HG03039 (cell line): ENCODE results near the gene ARNT2.

Experiments used
- ATAC-seq: cut with Tn5 transposase; IDR thresholded peaks from one replicate; pipeline ENCODE4 v1.9.1; 2021; ENCODE audit warnings: mild to moderate bottlenecking, moderate library complexity; ENCODE audit not compliant: unreplicated experiment

ARNT2 gene

DNA sequence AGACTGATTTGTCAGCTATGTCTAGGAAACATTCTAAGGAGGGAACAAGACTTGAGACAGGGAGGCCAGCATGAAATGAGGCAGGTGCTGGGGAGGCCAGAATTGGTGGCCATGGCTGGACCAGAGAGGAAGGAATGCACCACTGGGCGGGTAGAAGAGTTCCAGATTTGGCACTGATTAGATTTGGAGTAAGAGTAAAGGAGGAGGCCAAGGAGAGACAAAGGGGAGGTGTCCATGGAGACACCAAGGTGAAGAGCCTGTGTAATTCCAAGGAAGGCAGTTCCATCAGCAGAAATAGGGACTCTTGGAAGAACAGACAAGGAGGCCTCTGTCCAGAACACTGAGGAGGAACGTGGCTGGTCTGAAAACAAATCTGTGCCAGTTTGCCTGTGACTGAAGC is 1.8 kb downstream of the ARNT2 start:
- no peak for ATAC-seq

DNA sequence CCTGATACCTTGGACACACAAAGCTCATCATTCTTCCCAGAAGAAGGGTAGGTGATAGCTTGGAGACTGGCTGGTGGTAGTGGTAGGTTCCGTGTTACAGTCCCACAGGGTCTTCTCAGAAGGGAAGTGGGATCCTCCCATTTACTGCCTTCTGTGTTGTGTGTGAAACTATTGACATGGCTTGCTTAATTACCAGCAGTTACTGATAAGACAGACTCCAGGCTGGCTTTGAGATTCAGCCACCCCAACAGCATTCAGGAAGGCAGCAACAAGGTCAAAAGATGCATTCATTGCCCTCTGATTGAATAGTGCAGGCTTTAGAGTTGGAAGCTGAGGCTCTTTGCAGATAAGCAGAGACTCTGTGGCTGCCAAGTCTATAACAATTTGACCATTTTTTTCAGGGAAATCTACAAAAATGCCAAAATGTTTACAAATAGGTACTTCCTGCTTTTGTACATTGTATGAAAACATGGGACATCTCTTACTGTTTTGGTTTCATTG is 7.7 kb downstream of the ARNT2 start:
- ATAC-seq = no peak

DNA sequence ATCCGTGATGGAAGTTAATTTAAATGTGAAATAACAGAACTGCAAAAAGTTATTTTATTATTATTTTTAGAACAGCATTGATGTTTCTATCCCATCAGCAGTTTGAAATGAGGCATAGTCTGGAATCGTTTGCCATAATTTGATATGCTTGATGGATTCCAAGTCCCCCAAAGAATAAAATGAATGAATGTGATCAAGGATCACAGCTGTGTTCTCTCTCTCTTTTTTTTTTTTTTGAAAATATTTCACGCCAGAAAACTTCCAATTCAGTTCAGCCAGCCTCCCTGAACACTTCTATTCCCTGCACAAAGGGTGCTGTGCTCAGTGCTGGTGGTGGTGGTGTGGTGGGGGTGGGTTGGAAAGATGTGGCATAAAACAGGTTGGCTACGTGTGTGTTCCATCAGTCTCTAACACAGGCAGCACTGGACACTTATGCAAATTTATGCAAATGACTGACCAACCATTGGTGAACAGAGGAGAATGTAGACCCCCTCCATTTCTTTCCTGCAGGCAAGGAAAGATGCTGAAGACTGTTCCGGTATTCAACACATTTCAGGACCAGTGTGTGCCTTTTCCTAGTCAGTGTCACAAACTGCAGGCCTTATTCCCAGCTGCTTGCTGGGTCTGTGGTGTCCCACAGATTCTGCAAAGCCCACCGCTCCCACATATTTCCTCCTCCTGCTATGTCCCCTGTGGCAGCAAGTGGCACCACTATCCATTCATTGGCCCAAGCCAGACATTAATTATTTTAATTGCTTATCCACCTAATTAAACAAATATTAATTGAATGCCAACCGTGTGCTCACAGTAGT is 10.6 kb downstream of the ARNT2 start:
- ATAC-seq = no peak

DNA sequence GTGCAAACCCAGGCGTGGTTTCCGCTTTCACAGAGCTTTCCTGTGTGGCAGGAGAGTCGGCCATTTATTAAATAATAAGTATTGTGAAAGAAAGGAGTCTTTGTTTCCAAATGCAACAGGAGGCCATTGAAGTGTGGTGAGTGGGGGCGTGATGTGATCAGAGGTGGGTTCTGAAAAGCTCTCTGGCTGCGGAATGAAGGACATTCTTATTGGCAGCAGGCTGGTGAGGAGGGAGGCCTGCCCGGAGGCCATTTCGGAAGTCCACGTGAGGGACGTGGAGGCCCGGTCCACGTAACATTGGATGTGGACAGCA is 11.1 kb downstream of the ARNT2 start:
- no peak for ATAC-seq

DNA sequence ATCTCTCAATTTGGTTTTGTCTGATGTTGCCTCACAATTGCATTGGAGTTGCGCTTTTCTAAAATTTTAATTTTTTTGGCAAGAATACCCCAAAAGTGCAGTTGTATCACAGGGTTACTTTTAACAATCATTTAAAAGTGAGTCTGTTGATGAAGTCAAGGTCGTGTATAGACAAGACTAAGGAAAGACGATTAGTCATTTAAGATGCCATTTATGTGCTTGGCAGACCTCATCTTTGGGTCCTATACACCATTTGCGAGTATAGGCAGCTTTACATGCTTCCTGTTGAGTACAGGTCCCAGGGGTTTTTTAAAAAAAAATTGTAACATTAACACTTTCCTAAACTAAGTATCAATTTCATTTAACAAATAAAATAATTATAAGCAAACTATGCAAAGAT is 12.5 kb downstream of the ARNT2 start:
- no peak for ATAC-seq

DNA sequence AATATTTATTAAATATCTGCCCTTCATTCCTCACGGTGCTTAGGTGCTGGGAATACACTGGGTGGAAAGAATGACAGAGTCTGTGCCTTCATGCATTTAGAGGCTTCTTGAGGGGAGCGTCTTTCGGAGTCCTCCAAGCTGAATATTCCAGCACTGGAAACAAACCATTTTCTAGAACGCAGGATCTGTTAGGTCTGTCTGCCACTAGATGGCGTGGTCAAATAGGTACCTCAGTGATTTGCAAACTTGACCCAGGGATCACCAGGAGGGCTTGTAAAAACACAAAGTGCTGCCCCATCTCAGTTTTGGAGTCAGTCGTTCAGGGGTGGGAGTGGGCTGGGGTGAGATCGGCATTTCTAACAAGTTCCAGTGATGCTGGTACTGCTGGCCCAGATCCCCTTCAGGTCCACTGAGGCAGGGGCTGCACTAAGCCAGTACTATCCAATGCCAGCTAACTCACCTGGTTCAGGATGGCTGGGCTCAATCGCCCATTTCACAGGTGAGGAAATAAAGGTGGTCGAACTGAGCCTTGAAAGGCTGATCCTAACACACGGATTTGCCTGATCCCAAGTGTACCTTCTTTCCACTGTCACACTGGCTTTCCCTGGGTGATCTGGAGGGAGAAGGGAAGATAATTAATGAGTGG is 14.8 kb downstream of the ARNT2 start:
- no peak for ATAC-seq

DNA sequence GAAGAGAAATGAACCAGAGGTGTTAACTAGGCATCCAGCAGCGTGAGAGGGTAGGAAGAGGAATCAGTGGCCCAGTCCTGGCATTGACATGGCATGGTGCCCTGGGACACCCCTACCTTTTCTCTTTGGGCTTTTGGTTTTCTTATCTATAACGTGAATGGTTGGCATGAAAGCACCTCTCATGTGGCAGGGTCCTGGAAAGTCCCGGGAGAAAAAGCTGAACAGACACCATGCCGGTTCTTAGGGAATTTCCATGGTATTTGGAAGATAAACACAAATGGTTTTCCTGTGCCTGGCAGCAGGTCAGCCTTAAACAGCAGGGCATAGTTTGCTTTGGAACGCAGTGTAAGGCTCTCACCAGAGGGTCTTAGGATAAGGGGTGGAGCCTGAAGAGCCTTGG is 15.4 kb downstream of the ARNT2 start:
- ATAC-seq = no peak

DNA sequence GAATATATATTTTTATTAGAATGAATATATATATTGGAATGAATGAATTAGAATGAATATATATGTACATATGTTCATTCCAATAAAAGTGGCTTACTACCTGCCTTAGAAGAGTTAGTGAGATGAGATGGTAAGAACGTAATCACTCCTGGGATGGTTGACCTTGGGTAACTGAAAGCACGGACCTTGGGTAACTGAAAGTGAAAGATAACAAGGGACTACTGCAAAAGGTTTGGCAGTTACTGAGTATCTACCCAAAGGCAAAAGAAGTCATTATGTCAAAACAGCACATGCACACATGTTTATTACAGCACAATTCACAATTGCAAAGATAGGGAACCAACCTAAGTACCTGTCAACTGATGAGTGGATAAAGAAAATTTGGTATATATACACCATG is 16.5 kb downstream of the ARNT2 start:
- no peak for ATAC-seq

DNA sequence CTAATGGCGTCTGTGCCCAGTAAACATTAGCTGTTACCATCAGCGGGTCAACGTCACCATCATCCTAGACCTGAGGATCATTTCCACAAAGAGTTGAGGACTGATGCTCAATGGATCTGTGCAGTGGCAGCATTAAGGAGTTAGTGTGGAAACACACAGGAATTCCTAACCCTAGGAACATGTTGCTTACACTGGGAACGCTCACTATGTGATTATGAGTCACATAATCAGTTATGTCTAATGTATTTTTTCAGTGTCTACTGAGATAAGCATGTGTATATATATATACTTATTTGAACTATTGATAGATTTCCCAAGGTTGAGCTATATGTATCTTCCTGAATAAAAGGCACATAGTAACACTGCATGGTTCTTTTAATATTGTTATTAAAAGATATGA is 19.0 kb downstream of the ARNT2 start:
- no peak for ATAC-seq

DNA sequence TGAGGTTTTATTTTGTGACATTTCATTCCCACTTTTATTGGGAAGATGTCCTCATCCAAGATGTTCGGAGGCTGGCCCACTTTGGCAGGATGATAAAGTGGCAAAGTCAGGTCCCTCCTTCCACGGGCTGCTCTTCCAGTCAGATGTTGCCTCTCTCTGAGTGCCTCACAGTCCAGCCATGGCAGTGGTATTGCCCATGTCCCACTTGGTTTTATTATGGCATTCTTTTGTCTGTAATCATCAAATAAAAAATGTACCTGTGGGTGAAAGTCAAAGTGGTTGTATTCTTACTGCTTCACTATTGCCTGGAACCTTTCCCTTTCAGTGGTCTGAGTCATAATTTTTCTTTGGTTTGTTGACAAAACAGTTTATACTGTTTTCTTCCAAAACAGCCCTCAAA is 20.2 kb downstream of the ARNT2 start:
- ATAC-seq = no peak

DNA sequence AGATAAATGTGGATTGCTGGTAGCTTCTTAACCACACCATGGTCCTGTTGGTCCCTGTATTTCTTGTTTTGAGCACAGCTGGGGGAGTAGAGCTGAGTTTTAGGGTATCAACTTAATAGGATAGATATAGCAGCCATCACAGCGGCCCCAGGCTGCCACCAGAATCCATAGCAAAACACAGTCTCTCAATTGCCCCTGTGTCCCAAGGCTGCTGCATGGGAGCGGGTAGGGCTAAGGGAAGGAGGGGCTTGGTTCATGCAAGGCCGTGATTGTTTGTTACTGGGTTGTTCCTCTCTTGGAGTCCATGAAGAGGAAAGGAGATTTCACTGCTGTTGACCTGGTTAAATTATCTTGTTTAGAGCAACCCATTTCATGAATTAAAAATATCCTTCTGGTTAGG is 22.1 kb downstream of the ARNT2 start:
- no peak for ATAC-seq

DNA sequence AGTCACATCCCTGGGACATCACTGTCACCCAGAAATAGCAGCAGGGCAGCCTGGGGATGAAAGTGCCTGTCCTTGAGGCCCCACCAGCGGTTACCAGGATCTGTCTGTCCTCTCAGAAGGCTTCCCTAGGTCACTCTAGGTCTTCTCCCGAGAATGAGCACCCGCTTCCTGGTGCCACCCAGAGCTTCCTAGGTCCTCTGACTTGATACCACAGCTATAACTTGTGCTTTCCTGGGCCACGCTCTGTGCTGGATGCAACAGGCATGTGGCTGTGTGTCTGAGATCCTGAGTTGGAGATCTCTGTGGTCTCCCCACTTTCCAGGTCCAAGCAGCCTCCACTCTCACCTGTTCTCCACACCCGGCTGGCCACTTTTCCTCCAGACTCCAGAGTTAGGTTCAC is 25.8 kb downstream of the ARNT2 start:
- no peak for ATAC-seq

DNA sequence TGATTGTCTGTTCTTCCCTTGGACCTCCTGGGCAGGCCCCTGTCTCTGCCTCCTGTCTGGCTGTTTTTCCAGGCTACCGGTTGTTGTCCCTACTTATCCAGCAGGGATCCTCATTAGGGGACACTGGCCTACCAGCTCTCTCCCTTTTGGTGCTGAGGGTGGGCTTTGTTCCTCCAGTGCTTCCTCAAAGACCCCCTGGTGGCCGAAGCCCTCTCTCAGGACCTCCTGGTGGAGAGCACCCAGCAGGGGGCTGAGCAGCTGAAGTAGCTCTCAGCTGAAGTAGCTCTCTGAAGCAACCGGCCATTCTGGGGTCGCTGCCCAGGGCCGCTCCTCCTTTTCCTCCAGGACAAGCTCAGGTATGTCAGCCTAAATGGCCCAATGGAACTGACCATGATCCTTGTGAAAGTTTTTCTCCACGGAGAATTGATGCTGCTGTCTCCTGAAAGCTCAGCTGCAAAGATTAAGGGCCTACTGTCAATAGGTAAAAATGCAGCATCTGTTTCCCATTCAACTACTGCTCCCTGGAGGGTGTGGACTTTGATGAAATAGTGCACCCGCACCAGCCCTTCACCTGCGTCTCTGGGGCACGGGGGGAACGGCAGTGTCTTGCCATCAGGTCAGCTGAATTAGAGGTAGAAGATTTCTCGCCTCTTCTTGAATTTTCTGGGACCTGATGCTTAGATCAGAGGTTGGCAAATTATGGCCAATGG is 27.6 kb downstream of the ARNT2 start:
- ATAC-seq = no peak

DNA sequence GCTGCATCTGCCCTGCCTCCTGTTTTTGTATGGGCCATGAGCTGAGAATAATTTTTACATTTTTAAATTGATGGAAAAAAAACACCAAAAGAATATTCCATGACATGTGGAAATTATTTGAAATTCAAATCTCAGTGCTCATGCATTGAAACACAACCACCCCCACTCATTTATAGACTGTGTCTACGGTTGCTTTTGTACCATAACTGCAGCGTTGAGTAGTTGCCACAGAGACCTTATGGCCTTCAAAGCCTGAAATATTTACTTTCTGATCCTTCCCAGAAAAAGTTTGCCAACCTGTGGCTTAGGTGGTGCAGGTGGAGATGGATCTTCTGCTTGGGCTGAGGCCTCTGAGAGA is 28.1 kb downstream of the ARNT2 start:
- ATAC-seq = no peak

DNA sequence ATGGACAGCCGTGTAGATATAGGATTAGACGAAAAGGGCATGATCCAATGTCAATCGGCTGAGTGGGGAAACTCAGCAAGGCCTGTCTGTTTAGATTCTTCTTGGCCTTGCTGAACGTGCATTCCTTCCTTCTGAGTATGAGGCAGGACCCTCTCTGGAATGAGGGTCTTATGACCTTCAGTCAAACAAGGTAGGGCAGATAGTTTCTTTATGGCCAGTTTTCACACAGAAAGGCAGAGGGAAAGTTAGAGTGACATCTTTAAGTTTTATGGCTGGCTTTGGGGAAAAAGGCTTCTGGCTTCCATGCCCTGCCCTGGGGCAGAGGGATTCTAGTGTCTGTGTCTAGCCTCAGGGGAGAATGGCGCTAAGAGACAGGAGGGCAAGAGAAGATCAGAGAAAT is 29.7 kb downstream of the ARNT2 start:
- ATAC-seq = no peak

DNA sequence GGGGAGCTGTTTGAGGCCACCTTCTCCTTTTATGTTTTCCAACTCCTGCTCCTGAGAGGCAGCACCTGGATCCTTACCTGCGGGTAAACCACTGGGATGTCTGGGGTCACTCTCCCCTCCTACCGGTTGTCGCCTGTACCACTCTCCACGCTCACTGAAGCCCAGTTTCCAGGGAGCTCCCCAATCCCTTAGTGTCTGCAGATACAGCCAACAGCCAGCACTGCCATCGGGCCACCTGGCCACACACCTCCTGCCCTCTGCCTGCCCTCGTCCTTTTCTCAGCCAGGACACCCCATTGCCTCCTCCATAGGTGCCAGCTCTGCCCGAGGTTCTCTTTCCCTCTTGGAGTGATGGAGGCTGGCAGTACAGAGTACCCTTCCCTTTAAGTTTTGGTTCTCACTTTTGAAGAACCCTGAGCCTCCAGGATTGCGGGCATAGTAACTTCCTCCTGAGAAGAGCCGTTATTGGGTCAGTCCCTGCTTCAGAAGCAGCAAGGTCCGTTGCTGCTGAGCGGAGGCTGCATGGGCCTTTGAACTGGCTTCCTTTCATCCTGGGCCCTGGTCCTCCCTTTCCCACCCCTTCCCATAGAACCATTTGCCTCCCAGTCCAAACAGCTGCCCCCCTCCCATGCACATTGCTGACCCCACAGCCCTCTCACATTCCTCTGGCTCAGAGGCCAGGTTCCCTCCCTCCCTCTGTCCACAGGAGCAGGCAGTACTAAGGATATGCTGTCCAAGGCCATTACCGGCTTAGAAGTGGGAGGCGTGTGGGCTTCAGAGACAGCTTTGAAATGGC is 30.9 kb downstream of the ARNT2 start:
- no peak for ATAC-seq

DNA sequence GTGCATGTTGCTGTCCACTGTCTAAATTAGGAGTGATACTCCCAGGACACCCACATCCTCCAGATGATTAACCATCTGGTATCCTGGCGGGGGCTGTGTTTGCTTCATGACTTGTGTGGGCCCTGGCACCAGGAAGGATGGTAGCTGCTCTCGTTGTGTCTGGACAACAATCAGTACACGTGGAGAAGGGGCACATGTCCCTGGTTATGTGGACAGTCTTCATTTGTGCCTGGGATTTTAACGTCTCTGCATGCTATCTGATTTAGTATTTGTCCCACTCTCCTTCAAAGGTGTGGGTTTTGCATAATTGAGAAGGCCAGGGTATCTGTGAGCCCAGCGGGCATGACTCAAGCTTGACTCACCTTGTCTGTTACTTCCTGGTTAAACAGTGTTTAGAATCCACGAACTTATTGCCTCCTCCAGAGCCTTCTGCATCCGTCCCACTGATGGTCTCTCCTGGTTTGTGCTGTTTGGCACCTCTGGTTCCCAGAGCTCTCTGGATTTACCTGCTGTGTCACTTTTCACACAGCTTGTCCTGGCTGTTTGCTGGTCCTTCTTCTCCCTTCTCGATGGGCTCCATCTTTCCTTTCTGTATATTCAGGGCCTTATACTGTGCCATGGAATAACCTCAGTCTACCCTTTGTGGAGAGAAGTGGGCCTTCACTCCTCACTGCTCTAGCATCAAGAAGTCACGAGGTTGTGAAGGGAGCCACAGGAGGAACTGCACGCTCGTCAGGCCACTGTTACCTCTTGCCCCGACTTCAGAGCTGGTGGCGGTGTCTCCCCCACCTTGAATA is 32.5 kb downstream of the ARNT2 start:
- ATAC-seq = no peak

DNA sequence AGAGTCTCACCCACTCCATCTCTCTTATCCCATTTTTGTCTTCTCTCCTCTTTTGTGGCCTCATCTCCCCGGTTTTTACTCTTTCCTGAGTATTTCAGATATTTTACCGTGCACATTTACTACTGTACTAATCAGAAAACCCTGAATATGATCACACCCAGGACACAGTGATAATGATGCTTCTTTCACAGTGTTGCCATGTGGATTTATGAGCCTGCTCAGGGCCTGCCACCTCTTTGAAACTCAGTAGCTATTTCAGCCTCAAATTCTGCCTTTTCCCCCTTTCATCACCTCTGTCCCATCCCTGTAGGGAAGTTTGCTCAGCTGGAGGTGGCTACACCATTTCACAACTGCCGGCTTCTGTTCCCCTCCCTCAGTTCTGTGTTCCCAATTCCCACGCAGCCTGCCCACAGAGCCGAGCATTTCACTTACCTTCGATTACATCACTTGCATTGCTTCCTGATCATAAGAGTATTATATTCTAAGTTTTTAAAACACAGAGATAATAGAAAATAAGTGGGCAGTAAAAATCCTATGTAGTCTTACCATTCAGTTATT is 33.2 kb downstream of the ARNT2 start:
- no peak for ATAC-seq

DNA sequence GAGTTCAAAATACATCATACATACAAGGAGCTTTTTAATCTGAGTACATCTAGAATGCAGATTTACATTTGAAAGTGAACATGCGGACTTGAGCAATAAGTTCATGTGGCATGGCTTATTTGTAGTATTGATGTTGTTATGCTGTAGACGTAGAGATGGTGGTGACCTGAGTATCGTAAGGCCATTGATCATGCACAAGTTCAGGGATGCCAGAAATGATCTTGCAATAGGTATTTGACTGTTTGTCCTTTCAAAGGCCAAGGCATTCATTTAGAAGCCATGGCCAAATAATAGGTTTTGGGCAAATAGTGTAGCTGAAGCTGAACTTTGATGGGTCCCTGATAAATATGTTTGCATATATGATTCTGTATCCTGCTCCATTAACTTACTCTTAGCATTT is 35.0 kb downstream of the ARNT2 start:
- ATAC-seq = no peak

DNA sequence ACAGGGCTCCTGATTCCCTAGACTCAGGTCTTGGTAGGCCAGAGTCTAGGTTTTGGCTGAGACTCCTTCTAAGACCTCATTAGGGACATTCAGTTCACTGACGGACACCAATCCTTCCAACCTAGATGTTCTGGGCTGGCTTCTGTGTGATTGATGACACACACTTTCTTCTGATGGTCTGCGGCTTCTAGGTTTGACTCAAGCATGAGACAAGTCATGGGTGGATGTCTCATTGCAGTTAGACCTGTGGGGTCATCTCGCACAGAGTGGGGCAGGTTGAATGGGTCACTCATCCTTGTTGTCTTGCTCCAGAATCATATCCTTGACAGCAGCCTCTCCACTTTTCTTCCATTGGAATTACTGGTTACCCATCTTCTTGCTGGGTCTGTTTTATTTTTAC is 35.8 kb downstream of the ARNT2 start:
- no peak for ATAC-seq
